ENCODE measurements around the gene CDH11. TPM values are rescaled to one million over a fixed set of nuclear protein-coding genes. Genes with fewer than 3 reads are reported as not detected.

Gene CDH11, protein sequence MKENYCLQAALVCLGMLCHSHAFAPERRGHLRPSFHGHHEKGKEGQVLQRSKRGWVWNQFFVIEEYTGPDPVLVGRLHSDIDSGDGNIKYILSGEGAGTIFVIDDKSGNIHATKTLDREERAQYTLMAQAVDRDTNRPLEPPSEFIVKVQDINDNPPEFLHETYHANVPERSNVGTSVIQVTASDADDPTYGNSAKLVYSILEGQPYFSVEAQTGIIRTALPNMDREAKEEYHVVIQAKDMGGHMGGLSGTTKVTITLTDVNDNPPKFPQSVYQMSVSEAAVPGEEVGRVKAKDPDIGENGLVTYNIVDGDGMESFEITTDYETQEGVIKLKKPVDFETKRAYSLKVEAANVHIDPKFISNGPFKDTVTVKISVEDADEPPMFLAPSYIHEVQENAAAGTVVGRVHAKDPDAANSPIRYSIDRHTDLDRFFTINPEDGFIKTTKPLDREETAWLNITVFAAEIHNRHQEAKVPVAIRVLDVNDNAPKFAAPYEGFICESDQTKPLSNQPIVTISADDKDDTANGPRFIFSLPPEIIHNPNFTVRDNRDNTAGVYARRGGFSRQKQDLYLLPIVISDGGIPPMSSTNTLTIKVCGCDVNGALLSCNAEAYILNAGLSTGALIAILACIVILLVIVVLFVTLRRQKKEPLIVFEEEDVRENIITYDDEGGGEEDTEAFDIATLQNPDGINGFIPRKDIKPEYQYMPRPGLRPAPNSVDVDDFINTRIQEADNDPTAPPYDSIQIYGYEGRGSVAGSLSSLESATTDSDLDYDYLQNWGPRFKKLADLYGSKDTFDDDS
- 1 to 10 TPM; 2.8 to 5.3 TPM for total RNA-seq
- under 1 TPM; 0.72 to 0.86 TPM for polyA plus RNA-seq

DNA sequence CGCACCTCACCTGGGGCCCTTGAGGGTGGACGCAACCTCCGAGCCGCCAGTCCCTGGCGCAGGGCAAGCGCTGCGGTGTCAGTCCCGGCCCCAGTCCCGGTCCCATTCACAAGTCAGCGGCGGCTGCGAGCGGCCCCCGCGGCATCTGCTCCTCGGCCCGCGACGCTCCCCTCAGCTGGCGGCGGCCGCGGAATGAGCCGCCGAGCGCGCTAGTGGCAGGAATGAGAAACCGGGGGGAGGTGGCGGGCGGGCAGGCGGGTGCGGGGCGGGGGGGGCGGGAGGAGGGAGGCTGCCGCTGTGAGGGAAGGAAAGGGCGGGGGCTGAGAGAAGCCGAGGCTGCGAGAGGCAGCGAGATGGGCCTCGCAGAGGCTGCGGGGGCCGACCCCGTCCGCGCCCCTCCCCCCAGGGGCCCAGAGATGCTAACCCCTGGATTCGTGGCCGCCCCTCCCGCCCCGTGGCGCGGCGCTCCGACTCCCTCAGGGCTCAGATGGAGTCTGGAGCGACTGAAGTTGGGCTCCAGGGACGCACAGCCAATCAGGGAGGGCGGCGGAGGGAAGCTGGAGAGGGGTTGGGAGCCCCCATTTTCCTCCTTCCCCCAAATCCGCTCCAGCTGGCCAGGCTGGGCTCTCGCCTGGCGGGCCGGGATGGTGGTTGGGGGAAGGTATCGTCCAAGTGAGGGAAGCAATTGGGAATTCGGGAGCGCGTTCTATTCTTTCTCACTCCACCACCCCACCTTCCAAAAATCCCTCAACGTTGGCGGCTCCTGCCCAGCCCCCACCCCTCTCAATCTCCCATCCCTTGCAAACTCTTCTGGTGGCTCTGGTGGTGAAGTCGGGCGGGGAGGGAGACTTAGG lies at the start of gene CDH11:
CDH11 (minus strand) TSS at position 194 of the 854 bp plus-strand sequence. CDS start 117,194 bp downstream, outside the sequence.
- DNase-seq (ENCODE audit: low spot score) = no peak
- 4% methylated on average over 69 of the region's 69 CpGs for WGBS
- Histone ChIP-seq H3K4me1 (ENCODE audit: control insufficient read depth in 4 of 4, insufficient read depth in 4 of 4, low read length in 3 of 4) (peaks cover 9 to 24% (median 18%) of the 10 kb centered on the region in 4 donors), H3K27me3 (ENCODE audit: control insufficient read depth in 4 of 4, insufficient read depth in 4 of 4, low read length in 3 of 4) (peaks cover 0 to 4% (median 3%) of the 10 kb centered on the region in 4 donors), H3K9ac (ENCODE audit: low read depth in 1 of 2, low read length in 2 of 2) (no peak within 1 kb of the TSS), H3K9me3 (ENCODE audit: control insufficient read depth in 4 of 4, low read length in 3 of 4) (no peaks in the 10 kb centered on the region), H3K36me3 (ENCODE audit: control insufficient read depth in 4 of 4, insufficient read depth in 3 of 4, low read depth in 1 of 4, low read length in 3 of 4) (no peaks in the 10 kb centered on the region), H3K4me3 (ENCODE audit: low read depth in 1 of 3, low read length in 3 of 3) (peak within 1 kb of the TSS in 2 of 3 donors; percentile 34 to 48), H3K27ac (ENCODE audit: low read depth in 1 of 2, low read length in 2 of 2) (peak within 1 kb of the TSS in 1 of 2 donors; percentile 35)
- TF ChIP-seq, protein P1, sequence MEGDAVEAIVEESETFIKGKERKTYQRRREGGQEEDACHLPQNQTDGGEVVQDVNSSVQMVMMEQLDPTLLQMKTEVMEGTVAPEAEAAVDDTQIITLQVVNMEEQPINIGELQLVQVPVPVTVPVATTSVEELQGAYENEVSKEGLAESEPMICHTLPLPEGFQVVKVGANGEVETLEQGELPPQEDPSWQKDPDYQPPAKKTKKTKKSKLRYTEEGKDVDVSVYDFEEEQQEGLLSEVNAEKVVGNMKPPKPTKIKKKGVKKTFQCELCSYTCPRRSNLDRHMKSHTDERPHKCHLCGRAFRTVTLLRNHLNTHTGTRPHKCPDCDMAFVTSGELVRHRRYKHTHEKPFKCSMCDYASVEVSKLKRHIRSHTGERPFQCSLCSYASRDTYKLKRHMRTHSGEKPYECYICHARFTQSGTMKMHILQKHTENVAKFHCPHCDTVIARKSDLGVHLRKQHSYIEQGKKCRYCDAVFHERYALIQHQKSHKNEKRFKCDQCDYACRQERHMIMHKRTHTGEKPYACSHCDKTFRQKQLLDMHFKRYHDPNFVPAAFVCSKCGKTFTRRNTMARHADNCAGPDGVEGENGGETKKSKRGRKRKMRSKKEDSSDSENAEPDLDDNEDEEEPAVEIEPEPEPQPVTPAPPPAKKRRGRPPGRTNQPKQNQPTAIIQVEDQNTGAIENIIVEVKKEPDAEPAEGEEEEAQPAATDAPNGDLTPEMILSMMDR (IDR thresholded peaks at IDR 0.05; ENCODE audit: low read depth, low read length, missing input control) = peak; percentile 6
- TF ChIP-seq, protein P2, sequence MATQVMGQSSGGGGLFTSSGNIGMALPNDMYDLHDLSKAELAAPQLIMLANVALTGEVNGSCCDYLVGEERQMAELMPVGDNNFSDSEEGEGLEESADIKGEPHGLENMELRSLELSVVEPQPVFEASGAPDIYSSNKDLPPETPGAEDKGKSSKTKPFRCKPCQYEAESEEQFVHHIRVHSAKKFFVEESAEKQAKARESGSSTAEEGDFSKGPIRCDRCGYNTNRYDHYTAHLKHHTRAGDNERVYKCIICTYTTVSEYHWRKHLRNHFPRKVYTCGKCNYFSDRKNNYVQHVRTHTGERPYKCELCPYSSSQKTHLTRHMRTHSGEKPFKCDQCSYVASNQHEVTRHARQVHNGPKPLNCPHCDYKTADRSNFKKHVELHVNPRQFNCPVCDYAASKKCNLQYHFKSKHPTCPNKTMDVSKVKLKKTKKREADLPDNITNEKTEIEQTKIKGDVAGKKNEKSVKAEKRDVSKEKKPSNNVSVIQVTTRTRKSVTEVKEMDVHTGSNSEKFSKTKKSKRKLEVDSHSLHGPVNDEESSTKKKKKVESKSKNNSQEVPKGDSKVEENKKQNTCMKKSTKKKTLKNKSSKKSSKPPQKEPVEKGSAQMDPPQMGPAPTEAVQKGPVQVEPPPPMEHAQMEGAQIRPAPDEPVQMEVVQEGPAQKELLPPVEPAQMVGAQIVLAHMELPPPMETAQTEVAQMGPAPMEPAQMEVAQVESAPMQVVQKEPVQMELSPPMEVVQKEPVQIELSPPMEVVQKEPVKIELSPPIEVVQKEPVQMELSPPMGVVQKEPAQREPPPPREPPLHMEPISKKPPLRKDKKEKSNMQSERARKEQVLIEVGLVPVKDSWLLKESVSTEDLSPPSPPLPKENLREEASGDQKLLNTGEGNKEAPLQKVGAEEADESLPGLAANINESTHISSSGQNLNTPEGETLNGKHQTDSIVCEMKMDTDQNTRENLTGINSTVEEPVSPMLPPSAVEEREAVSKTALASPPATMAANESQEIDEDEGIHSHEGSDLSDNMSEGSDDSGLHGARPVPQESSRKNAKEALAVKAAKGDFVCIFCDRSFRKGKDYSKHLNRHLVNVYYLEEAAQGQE (IDR thresholded peaks at IDR 0.05) = no peak

DNA sequence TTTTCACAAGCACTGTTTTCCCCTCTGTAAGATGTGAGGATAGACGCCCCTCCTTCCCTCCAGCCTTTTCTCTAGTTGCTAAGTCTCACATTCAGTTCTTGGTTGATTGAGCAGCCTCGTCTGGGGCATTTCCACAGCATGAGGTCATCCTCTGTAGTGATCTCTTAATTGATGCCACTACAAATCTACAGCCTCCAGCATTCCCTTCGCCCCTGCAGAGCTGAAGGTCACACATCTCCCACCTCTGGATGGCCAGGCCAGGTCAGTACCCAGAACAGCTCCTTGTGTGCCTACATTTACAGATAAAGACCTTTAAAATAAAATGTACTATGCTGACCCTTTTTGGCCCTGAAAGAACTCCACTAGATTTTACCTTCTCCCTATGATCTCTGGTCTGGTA lies 32.5 kb upstream of the CDH11 start:
- H3K27ac ChIP-seq (ENCODE audit: low read depth in 1 of 2, low read length in 2 of 2) = no peak overlapping the region
- TF ChIP-seq GABPA (IDR thresholded peaks at IDR 0.05 in 1 of 2, conservative IDR thresholded peaks at IDR 0.05 in 1 of 2) (no peak), NR2F2 (IDR thresholded peaks at IDR 0.05) (no peak), RXRA (IDR thresholded peaks at IDR 0.05) (no peak), SP1 (IDR thresholded peaks at IDR 0.05) (no peak), FOXA1 (IDR thresholded peaks at IDR 0.05) (no peak), TAF1 (conservative IDR thresholded peaks at IDR 0.05) (no peak), JUND (IDR thresholded peaks at IDR 0.05) (no peak)
- TF ChIP-seq, protein P3, sequence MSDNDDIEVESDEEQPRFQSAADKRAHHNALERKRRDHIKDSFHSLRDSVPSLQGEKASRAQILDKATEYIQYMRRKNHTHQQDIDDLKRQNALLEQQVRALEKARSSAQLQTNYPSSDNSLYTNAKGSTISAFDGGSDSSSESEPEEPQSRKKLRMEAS (IDR thresholded peaks at IDR 0.05) = no peak
- TF ChIP-seq, protein P1 (IDR thresholded peaks at IDR 0.05; ENCODE audit: low read depth, low read length, missing input control) = no peak
- TF ChIP-seq, protein P4, sequence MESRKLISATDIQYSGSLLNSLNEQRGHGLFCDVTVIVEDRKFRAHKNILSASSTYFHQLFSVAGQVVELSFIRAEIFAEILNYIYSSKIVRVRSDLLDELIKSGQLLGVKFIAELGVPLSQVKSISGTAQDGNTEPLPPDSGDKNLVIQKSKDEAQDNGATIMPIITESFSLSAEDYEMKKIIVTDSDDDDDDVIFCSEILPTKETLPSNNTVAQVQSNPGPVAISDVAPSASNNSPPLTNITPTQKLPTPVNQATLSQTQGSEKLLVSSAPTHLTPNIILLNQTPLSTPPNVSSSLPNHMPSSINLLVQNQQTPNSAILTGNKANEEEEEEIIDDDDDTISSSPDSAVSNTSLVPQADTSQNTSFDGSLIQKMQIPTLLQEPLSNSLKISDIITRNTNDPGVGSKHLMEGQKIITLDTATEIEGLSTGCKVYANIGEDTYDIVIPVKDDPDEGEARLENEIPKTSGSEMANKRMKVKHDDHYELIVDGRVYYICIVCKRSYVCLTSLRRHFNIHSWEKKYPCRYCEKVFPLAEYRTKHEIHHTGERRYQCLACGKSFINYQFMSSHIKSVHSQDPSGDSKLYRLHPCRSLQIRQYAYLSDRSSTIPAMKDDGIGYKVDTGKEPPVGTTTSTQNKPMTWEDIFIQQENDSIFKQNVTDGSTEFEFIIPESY (IDR thresholded peaks at IDR 0.05) = no peak
- TF ChIP-seq, protein P2 (IDR thresholded peaks at IDR 0.05) = no peak
- no peak overlapping the region for H3K4me3 ChIP-seq (ENCODE audit: low read depth in 1 of 3, low read length in 3 of 3)
- no peak overlapping the region for H3K9ac ChIP-seq (ENCODE audit: low read depth in 1 of 2, low read length in 2 of 2)
- H3K4me1 ChIP-seq (ENCODE audit: control insufficient read depth in 4 of 4, insufficient read depth in 4 of 4, low read length in 3 of 4) = no peaks in the 10 kb centered on the region
- no peaks in the 10 kb centered on the region for H3K36me3 ChIP-seq (ENCODE audit: control insufficient read depth in 4 of 4, insufficient read depth in 3 of 4, low read depth in 1 of 4, low read length in 3 of 4)
- H3K9me3 ChIP-seq (ENCODE audit: control insufficient read depth in 4 of 4, low read length in 3 of 4) = no peaks in the 10 kb centered on the region
- 20% methylated on average over 3 of the region's 3 CpGs for WGBS
- no peaks in the 10 kb centered on the region for H3K27me3 ChIP-seq (ENCODE audit: control insufficient read depth in 4 of 4, insufficient read depth in 4 of 4, low read length in 3 of 4)
- DNase-seq (ENCODE audit: low spot score) = no peak

All from liver (tissue), 9 donors.